ENCODE measurements around the gene PEPD. TPM values are rescaled to one million over a fixed set of nuclear protein-coding genes. Genes with fewer than 3 reads are reported as not detected.

The PEPD gene
- total and polyA plus RNA-seq, 2 experiments from 2014 or later: 141 to 175 TPM

- TF ChIP-seq EZH2 (IDR thresholded peaks at IDR 0.05; ENCODE audit: borderline replicate concordance) (no peak), CTCF (IDR thresholded peaks at IDR 0.05; ENCODE audit: poor library complexity) (peak; percentile 82), EZH2phosphoT487 (IDR thresholded peaks at IDR 0.05; ENCODE audit: low read depth, severe bottlenecking, unreplicated experiment) (no peak)
- Histone ChIP-seq H3K27me3 (no peaks in the 10 kb centered on the region), H3K9me2 (replicated peaks; ENCODE audit: insufficient read depth) (no peaks in the 10 kb centered on the region), H3K4me1 (ENCODE audit: insufficient read depth) (peaks cover 22% of the 10 kb centered on the region), H3K4me3 (no peak overlapping the region), H3K9me3 (ENCODE audit: low read depth) (no peaks in the 10 kb centered on the region), H2AFZ (no peak overlapping the region), H3K36me3 (replicated peaks; ENCODE audit: insufficient read depth, low read depth) (no peaks in the 10 kb centered on the region), H3K4me2 (no peak overlapping the region), H3K27ac (no peak overlapping the region), H4K20me1 (ENCODE audit: insufficient read depth, poor library complexity, severe bottlenecking) (no peaks in the 10 kb centered on the region), H3K79me2 (no peaks in the 10 kb centered on the region)
- WGBS (ENCODE audit: low lambda C conversion rate, missing lambda C conversion rate): 27% methylated on average over 11 of the region's 13 CpGs
- peak; percentile 72 for DNase-seq (ENCODE audit: low spot score)
Observed at GRCh38 chr19:33430674-33431277, 90.8 kb downstream of the PEPD start.

- WGBS (ENCODE audit: low lambda C conversion rate, missing lambda C conversion rate): 82% methylated on average over 17 of the region's 17 CpGs
- H3K4me1 ChIP-seq (ENCODE audit: insufficient read depth): peaks cover 15% of the 10 kb centered on the region
- H2AFZ ChIP-seq: no peak overlapping the region
- no peaks in the 10 kb centered on the region for H3K79me2 ChIP-seq
- no peak overlapping the region for H3K4me3 ChIP-seq
- no peak for DNase-seq (ENCODE audit: low spot score)
- H3K36me3 ChIP-seq (replicated peaks; ENCODE audit: insufficient read depth, low read depth): no peaks in the 10 kb centered on the region
- TF ChIP-seq EZH2phosphoT487 (IDR thresholded peaks at IDR 0.05; ENCODE audit: low read depth, severe bottlenecking, unreplicated experiment) (no peak), EZH2 (IDR thresholded peaks at IDR 0.05; ENCODE audit: borderline replicate concordance) (no peak), CTCF (IDR thresholded peaks at IDR 0.05; ENCODE audit: poor library complexity) (no peak)
- no peaks in the 10 kb centered on the region for H3K9me2 ChIP-seq (replicated peaks; ENCODE audit: insufficient read depth)
- H3K27me3 ChIP-seq: no peaks in the 10 kb centered on the region
- no peak overlapping the region for H3K4me2 ChIP-seq
- no peaks in the 10 kb centered on the region for H4K20me1 ChIP-seq (ENCODE audit: insufficient read depth, poor library complexity, severe bottlenecking)
- no peaks in the 10 kb centered on the region for H3K9me3 ChIP-seq (ENCODE audit: low read depth)
- H3K27ac ChIP-seq: no peak overlapping the region
Observed at GRCh38 chr19:33429891-33430673, 91.5 kb downstream of the PEPD start.

- DNase-seq (ENCODE audit: low spot score): no peak
- H3K27ac ChIP-seq: no peak overlapping the region
- H2AFZ ChIP-seq: no peak overlapping the region
- peaks cover 10% of the 10 kb centered on the region for H3K4me1 ChIP-seq (ENCODE audit: insufficient read depth)
- WGBS (ENCODE audit: low lambda C conversion rate, missing lambda C conversion rate): 97% methylated on average over 5 of the region's 5 CpGs
- no peaks in the 10 kb centered on the region for H3K9me2 ChIP-seq (replicated peaks; ENCODE audit: insufficient read depth)
- no peaks in the 10 kb centered on the region for H3K79me2 ChIP-seq
- no peaks in the 10 kb centered on the region for H4K20me1 ChIP-seq (ENCODE audit: insufficient read depth, poor library complexity, severe bottlenecking)
- no peak overlapping the region for H3K4me3 ChIP-seq
- TF ChIP-seq EZH2phosphoT487 (IDR thresholded peaks at IDR 0.05; ENCODE audit: low read depth, severe bottlenecking, unreplicated experiment): no peak
- TF ChIP-seq EZH2 (IDR thresholded peaks at IDR 0.05; ENCODE audit: borderline replicate concordance): no peak
- no peak for TF ChIP-seq CTCF (IDR thresholded peaks at IDR 0.05; ENCODE audit: poor library complexity)
- H3K9me3 ChIP-seq (ENCODE audit: low read depth): no peaks in the 10 kb centered on the region
- H3K27me3 ChIP-seq: no peaks in the 10 kb centered on the region
- no peaks in the 10 kb centered on the region for H3K36me3 ChIP-seq (replicated peaks; ENCODE audit: insufficient read depth, low read depth)
- no peak overlapping the region for H3K4me2 ChIP-seq
Observed at GRCh38 chr19:33428627-33429125, 92.9 kb downstream of the PEPD start.

Data from hepatocyte (in vitro differentiated cells).